GM12874 (cell line): ENCODE results near the gene ZFP3.

Source experiments
- CTCF ChIP-seq: IDR thresholded peaks from 2 replicates; pipeline ENCODE4 v1.5.1; 2011; ENCODE audit warnings: low read depth, mild to moderate bottlenecking, control low read depth, low read length, moderate library complexity; ENCODE audit not compliant: insufficient read depth

The ZFP3 gene

GRCh38 chr17:5042157-5043022, 35.9 kb upstream of the ZFP3 start:
- no peak for TF ChIP-seq CTCF

GRCh38 chr17:5043524-5043923, 34.7 kb upstream of the ZFP3 start:
- TF ChIP-seq CTCF, result no peak

DNA sequence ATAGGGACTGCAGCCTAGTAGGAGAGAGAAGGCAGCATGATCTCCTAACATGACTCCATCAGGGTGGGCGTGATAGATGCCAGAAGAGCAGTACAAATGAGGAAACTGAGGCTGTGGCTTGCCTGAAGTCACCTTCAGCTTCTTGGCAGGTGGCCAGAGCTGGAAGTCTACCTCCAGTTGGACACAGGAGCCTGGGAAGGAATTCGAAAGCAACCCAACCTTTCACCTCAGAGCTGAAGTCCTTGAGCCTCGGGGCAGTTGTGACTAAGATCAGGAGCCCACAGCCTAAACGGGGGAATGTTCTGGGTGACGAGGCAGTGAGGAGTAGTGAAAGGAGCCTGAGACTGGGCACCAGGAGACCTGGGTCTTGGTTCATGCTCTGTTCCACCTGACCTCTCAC, 33.6 kb upstream of the ZFP3 start:
- no peak for TF ChIP-seq CTCF

DNA sequence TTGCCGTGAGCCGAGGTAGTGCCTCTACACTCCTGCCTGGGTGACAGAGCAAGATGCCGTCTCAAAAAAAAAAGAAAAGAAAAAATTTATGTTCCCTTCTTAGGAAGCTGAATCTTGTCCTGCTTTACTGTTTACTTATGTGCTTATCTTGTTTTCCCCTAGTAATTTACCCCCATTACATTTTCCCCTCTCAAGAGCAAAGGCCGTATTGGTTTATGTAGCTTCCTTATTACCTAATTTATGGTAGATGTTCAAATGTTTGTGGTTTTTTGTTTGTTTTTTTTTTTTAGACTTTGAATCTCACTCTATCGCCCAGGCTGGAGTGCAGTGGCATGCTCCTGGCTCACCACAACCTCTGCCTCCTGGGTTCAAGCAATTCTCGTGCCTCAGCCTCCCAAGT, 32.8 kb upstream of the ZFP3 start:
- TF ChIP-seq CTCF, result no peak

DNA sequence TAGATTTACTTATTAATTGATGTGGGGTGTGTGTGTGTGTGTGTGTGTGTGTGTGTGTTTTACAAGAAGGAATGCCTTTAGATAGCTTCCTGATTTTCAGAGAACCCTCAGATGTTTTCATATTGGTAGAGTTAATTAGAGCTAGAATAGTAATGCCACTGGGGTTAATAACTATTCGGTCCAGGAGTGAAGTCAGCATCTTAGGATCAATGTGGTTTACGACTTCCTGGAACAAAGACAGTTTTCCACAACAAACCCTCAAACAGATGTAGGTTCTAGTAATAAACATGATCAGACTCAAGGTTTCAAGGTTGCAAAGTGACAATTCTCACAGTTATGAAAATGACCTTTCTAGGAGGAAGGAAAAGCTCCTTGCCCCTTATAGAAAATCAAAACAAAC, 30.8 kb upstream of the ZFP3 start:
- no peak for TF ChIP-seq CTCF

- TF ChIP-seq CTCF, result no peak
These were observed 28.9 kb upstream of the ZFP3 start for GRCh38 chr17:5049314-5049841.

- no peak for TF ChIP-seq CTCF
These were observed 28.0 kb upstream of the ZFP3 start for GRCh38 chr17:5050278-5050677.
